Activated CD8-positive, alpha-beta memory T cell treated with anti-CD3 and anti-CD28 coated beads for 4 hours (primary cell): ENCODE data around the gene NEK2.
"Not testable (repeated sequence)": the region's sequence is repeated elsewhere in the genome, so short reads cannot be mapped to it uniquely, and the experiment has no call there.

ENCODE experiments used
- DNase-seq, 2 donors: peaks; one replicate each; pipeline ENCODE4 v3.0.0-alpha.2; 2020; ENCODE audit warnings: low read depth in 2 of 2

NEK2 gene

DNA sequence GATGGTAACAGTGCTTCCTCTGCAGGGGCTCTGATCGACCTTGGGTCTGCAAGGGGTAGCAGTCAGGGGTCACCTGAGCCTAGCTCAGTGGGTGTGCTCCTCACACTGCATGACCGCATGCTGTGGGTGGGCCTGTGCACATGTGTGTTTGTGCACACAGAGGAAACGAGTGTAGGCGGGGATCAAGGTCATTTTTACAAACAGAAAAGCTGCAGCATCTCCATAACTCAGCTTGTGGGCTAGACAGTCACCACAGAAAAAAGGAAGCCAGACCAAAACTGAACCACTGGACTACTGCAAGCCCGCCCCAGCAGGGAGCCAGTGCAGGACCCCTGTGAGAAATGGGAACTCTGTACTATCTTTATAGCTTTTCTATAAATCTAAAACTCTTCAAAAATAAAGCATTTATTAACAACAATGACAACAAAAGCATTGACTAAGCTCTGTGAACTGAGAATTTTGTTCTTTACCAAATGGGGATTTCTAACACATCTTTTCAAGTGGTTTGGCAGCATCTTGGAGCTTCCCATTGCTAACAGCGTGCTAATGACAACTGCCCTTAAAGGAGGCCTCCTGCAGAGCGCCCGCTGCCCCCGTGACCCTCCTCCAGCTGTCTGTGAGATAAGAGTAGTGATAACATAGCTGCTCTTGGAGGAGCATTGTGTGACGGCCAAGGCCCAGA lies 19.9 kb upstream of the NEK2 start:
- DNase-seq, result no peak

DNA sequence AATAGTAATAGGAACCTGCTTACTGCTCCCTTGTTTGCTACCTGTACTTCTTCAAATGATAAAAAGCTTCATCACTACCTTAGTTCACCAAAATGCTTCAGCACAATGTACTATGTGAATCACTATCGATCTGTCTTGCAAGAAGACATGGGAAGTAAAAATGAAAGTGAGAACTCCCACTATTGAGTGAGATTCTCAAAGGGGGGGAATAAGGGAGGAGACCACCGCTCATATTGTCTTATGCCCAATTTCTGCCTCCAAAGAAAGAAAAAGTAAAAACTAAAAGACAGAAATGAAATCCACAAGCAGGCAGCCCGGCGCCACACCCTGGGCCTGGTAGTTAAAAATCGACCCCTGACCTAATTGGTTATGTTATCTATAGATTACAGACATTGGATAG lies 18.5 kb upstream of the NEK2 start:
- DNase-seq, result not testable (repeated sequence)

DNA sequence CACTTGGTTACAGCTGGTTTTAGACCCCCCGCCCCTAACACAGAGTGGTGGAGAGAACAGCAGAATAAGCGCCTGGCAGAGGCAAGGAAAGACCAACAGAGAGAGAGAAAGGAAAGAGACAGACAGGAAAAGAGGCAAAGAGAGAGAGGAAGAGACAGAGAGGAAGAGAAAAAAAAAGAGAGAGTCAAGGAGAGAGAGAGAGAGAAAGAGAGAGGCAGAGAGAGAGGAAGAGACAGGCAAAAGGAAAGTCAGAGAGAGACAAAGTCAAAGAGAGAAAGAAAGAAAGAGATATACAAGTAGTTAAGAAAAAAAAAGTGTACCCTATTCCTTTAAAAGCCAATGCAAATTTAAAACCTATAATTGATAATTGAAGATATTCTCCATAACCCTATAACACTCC lies 13.0 kb upstream of the NEK2 start:
- no peak for DNase-seq

DNA sequence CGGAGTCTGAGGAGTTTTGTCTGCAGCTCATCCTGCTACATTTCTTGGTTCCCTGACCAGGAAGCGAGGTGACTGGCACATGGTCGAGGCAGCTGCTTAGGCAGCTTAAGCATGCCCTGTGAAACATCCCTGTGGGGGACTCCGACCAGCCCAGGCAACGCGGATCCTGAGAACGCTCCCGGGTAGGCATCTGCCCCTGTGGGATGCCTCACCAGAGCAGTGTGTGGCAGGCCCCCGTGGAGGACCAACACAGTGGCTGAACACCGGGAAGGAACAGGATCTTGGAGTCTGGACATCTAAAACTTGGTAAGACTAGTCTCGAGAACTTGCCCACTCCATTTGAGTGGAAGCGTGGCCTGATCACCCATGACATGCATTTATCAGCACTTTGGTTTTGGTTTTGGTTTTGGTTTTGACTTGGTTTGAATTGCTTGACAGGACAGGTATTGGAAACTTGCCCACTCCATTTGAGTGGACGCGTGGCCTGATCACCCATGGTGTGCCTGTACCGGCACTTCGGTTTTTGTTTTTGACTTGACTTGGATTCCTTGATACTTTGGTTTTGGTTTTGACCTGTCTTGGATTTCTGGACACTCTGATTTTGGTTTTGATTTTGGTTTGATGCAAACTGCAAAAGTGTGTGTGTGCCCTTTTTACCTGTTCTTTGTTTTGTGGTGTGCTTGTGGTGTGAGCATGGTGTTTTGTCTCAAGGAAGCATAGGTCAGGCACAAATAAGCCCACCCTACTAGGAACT lies 12.2 kb upstream of the NEK2 start:
- DNase-seq, result no peak

DNA sequence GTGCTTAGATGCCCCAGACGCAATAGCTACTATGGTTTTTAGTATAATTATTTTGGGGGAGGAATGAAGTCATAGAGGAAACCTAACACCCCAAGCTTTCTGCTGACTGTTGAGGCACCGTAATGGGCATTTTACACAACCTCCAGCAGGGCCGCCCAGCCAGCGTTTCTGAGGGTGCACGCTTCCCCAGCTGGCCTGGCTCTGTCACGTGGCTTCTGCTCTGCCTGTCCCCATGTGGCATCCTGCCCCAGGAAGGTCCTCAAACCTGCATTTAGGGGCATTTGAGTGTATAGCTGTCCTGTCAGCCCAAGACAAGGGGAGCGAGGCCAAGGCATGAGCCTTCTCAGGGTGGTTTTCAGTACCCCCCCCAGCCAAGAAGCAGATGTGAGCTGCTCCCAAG lies 10.4 kb upstream of the NEK2 start:
- DNase-seq, result no peak

DNA sequence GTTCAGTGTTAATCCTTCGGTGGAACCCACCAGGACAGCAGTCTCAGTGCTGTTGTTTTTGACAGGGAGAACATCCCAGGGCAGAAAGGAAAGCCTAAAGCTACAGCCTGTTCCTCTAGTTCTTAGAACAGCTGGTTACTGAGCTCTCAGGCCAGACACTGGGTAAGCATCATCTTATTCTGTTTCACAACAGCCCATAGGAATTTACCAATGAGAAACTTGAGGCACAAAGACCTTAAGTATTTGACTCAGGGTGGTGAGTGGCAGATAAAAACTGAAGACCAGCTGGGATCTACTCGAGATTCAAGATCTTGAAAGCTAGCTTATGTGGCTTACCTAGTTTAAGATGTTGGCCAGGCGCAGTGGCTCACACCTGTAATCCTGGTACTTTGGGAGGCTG lies 9.4 kb upstream of the NEK2 start:
- DNase-seq, result no peak

DNA sequence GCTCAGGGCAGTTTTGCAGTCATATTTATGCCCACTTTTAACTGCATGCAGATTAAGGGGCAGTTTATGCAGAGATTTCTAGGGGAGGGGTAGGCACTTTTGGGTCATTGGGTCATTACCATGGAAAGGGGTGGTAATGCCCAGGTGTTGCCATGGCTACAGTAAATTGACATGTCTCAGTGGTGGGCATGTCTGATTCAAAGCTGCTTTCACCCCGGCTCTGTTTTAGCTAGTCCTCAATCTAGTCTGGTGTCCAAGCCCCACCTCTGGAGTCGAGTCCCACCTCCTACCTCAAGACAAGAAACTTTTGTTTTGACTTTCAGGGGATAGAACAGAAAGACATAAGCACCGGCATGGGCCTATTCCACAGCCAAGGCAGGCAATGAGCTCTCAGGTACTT lies 8.9 kb upstream of the NEK2 start:
- DNase-seq, result no peak

DNA sequence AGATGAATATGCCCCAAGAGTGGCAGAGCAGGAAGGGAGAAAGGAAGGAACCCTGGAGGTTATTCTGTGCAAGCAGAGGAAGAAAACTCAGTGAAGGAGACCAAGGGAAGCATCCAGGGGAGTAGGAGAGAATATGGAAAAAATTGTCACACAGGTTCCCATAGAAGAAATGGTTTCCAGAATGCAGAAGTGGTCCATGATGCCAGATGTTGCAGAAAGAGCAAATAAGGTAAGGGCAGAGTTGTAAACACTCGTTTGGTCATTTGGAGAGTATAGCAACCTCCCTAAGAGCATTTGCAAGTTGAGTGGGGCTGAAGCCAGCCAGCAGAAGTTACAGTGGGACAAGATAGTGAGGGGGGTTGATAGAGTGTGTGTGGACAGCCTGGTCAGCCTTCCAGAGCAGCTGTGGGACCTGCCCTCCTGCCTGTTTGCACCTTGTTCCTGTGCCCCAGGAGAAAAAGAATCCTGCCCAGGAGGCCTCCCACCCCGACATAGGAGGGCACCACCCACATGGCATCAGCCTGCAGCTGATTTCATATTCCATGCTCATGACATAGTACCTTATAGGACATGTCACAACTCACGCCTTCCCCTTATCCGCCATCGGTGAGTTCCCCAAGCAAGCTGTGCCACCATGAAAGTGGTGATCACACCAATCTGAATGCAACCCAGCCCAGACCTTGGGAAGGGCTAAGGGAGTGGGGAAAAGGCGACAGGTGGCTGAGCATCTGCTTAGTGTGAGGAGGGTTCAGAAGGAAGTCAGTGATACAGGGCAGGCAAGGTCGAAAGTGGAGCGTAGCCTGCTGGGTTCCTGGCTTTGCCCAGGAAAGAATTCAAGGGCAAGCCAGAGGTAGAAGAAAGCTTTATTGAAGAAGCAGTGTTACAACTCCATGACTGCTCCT lies 8.2 kb upstream of the NEK2 start:
- DNase-seq, result no peak

DNA sequence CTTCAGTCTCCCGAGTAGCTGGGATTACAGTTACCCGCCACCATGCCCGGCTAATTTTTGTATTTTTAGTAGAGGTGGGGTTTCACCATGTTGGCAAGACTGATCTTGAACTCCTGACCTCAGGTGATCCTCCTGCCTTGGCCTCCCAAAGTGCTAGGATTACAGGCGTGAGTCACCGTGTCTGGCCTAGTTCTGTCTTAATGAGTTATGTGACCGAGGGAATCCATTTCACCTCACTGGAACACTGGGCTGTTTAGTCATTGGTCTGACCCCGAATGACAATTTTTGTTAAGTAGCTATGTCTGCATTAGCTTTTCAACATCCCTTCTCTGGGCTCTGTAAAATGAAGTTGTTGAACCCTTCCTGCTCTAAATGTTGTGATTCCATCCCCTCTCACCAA lies 6.8 kb upstream of the NEK2 start:
- DNase-seq, result not testable (repeated sequence)

DNA sequence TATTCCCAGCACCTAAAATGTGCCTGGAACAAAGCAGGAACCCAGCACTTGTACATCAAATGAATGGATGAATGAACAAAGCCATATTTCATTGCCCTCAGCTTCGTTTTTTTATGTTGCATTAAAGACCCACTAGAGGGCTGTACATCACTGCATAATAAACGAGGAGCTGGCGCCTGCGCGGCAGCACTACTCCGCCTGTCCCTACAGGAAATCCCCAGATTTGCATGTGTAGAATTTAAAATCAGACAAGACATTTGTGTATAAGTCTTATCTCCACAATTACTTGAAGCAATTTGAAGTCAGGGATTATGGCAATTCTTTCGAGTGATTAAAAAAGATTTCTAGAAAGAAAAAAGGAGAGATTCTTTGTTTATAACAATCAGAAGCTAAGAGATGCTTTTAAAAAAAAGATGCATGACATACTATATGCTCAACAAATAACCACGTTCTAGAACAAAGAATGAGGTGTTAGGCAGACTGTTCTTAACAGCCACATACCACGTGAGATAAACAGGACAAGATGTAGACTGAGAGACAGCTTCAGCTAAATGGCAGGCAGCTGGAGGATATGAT lies 5.4 kb upstream of the NEK2 start:
- DNase-seq, result peak; percentile 51 to 64

DNA sequence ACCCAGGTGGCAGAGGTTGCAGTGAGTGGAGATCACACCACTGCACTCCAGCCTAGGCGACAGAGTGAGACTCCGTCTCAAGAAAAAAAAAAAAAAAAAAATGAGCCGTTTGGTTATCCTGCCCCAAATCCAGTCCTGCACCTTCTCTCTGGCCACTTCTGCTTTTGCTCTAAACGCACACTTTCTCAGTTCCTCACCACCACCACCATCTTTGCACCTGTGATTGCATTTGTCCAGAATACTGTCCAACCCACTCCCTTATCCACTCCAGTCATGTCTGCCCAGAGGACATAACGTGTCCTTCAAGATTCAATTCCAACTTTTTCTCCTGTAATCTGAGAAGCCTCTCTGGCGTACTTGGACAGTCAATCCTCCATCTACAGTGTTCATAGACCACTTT lies 2.2 kb upstream of the NEK2 start:
- DNase-seq, result no peak

DNA sequence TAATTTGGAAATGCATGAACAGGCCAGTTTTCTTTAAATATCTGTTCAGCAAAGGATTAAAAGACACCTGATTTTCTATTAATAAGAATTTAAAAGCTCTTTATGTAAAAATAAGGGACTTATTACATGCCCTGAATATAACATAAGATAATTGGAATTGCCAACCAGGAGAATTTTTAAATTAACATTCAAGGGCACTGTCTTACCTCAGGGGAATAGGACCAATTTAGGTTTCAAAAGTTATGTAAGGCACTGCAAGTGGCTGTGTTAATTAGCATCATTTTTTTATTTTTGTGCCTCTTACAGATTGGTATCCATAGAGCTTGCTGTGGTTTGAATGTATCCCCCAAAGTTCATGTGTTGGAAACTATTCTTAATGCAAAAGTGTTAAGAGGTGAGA lies 1.3 kb upstream of the NEK2 start:
- no peak for DNase-seq

DNA sequence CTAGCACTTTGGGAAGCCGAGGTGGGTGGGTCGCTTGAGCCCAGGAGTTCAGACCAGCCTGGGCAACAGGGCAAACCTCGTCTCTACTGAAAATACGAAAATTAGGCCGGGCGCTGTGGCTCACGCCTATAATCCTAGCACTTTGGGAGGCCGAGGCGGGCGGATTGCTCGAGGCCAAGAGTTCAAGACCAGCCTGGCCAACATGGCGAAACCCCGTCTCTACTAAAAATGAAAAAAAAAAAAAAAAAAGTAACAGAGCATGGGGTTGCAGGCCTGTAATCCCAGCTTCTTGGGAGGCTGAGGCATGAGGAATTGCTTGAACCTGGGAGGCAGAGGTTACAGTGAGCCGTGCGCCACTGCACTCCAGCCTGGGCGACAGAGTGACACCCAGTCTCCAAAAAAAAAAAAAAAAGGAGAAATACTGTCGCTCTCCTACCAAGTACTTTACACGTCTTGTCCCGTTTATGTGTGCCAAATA lies 724 bp upstream of the NEK2 start:
- DNase-seq, result no peak

DNA sequence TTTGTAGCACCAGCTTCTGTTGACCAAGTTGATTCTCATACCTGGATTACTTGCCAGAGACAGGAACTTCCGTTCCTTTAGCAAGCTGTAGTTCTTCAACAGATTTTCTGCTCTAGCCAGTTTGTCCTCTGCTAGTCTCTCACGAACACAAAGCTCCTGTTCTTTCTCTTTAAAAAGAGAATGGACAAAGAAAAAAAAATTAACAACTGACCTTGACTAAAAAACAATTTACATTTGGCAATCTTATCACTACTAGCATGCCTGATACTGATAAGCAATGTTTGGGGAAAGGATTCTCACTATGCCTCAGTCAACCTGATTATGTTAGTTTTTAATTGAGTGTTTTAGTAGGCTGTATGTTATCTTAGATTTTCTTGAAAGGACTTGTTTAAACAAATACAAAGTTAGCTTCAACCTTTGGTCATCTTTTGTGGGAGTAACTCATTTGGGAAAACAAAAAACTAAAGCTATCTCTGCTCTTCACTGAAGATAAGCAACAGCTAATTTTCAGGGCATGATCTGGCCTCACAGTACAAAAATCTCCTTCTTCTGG lies 8.3 kb downstream of the NEK2 start:
- no peak for DNase-seq

DNA sequence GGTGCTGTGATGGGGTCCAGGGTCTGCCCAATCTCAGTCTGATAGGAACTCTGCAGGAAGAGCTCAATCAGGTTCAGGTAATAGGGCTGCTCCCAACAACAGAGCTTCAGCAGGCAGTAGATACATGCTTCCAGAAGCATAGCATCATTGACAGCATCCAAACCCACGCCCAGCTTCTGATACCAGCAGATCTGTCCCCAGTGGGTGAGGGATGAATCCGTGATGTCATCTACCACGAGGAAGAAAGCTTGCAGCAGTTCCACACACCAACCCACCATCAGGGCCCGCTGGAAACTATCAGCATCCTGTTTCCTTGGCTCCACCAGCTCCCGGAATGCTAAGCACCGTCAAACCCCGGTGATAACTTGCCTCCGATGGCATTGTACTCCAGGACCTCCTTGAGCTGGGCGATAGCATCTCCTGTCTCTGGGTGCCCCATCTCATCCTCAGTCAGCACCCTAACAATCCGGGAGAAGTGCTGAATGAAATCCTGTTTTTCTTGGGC lies 14.7 kb downstream of the NEK2 start:
- DNase-seq, result no peak

DNA sequence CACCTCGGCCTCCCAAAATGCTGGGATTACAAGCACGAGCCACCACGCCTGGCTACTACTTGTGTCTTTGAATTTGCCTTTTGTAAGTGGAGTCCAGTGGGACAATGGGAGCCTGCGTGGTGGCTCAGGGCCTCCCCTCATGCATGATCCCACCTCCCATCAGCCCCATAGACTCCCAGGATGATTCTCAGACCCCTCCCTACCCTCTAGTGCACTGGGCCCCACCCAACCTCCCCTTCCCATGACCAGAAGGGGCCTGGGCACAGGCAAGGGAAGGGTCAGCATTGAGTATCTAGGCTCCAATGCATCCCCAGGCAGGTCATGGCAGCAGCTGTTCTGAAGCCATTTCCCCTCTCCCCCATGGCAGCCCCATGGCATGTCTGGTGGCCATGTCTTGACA lies 18.7 kb downstream of the NEK2 start:
- no peak for DNase-seq

DNA sequence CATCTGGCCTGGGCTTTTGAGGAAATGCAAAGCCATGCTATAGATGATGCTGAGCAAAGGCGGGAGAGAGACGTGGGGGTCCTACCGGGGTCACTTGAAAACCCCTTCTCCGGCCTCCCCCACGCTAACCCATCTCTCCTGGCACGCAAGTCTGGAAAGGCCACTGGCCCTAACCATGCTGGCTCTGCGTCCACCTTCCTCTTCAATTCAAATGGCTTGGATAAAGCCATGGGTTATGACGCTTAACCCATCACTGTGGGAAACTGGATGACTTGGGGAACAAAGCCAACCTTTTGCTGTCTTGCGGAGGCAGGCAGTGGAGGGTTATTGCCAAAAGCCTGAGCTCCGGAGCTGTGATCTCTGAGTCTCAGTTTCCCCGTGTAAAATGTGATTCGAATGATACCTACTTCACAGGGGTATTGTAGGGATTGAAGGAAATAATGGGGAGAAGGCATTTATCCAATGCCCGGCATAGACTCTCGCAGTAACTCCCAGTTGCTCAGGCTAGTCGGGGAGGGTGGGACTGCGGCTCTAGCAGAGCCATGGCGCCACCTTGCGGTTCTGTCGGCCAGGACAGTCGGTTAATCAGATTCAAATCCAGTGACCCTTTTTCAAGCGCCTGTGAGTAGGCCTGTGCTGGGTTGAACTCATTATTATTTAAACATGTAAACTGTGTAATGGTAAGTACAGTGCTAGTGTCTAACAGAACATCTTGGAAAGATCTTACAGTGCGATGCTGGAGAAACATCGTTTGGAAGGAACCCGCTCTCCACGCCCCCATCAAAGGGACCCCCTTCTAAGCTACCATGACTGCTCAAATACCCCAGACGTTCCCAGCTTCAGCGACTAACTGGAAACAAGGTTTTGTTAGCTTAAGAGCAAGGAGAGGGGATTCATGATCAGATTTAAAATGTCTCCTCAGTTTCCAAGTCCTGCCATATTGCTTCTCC lies 20.3 kb downstream of the NEK2 start:
- peak; percentile 56 to 64 for DNase-seq

DNA sequence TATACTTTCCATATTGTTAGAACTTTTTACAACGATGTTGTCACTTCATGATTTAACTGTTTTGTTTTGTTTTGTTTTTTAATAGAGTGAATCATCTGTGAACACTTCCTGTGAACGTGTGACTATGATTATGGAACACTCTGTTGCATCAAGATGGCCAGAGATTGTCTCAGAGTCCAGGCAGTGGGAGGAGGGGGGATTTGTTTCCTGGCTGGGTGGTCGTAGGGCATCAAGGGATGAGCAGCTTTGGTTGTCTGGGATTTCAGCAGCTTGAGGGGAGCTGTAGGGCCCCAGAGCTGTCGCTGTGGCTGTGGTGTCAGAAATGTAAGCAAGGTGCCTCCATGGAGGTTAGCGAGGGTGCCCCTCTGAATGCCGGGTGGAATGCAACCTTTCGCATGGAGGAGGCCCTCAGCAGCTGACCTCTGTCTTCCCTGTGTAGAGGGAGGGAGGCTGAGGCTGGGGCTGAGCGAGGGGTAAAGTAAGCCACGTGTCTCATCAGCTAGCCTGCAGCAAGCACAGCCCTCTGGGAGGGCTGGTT lies 21.4 kb downstream of the NEK2 start:
- no peak for DNase-seq

DNA sequence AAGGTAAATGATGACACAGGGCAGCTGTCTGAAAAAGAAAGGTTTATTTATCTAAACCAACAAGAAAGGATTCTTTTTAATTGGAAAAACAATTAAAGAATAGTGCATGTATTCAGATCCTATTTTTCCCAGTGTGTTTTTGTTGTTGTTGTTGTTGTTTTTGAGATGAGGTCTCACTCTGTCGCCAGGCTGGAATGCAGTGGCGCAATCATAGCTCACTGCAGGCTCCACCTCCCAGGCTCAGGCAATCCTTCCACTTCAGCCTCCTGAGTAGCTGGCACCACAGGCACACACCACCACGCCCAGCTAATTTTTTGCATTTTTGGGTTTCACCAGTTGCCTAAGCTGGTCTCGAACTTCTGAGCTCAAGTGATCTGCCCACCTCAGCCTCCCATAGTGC lies 22.1 kb downstream of the NEK2 start:
- DNase-seq, result no peak

DNA sequence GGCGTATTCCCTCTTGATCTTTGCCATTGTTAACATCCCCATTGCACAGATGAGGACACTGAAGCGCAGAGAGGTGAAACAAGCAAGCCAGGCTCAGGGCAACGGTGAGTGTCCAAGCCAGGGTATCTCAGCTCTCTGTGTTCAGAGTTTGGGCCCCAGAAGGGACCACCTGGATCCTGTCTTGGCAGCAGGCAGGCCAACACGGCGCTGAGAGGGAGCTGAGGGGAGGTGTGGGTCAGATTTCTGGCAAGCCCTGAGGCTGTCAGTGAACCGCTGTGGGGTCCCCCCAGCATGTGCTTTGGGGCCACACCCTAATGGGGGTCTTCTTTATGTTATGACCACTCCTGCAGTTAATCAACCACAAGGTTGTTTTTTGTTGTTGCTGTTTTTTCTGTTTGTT lies 23.1 kb downstream of the NEK2 start:
- DNase-seq, result no peak
